Dermis microvascular lymphatic vessel endothelial cell (primary cell): ENCODE data around the gene IL23R. TPM values are rescaled to one million over a fixed set of nuclear protein-coding genes. Genes with fewer than 3 reads are reported as not detected.
"Not testable (repeated sequence)": the region's sequence is repeated elsewhere in the genome, so short reads cannot be mapped to it uniquely, and the experiment has no call there.

Experiments
- DNase-seq, 2 donors: peaks; one replicate each; pipeline versions ENCODE4 v3.0.0 to v3.0.0-alpha.2; 2010; ENCODE audit warnings: low read depth in 2 of 2
- total RNA-seq: library from RNA; depleted of rRNA; stranded (reverse); fragments of >200 nt; gene quantifications from 2 replicates; pipeline ENCODE4 v1.2.1, GENCODE V29; 2014

The IL23R gene
- not detected in 2 replicates for total RNA-seq

- no peak for DNase-seq
Observed at GRCh38 chr1:67166196-67166595, at the start of gene IL23R. Gene IL23R (plus strand): TSS chr1:67166454. CDS start chr1:67168121, 1,667 bp downstream.

- DNase-seq = no peak
Observed at GRCh38 chr1:67118191-67118590, 48.1 kb upstream of the IL23R start.

- no peak for DNase-seq
Observed at GRCh38 chr1:67118646-67119045, 47.6 kb upstream of the IL23R start.

- no peak for DNase-seq
Observed at GRCh38 chr1:67120855-67121619, 45.2 kb upstream of the IL23R start.

- no peak for DNase-seq
Observed at GRCh38 chr1:67124455-67124854, 41.8 kb upstream of the IL23R start.

GRCh38 chr1:67126111-67126746, 40.0 kb upstream of the IL23R start:
- DNase-seq = peak in 1 of 2 donors; percentile 11

GRCh38 chr1:67126974-67127373, 39.3 kb upstream of the IL23R start:
- DNase-seq = no peak

GRCh38 chr1:67130673-67131072, 35.6 kb upstream of the IL23R start:
- DNase-seq = no peak

GRCh38 chr1:67133177-67133576, 33.1 kb upstream of the IL23R start:
- no peak for DNase-seq

- DNase-seq = no peak
Observed at GRCh38 chr1:67134695-67135094, 31.6 kb upstream of the IL23R start, which contains the start of gene C1orf141. Gene C1orf141 (minus strand): TSS chr1:67134970. CDS start chr1:67127240, 7,730 bp downstream.

GRCh38 chr1:67135354-67135753, 30.9 kb upstream of the IL23R start:
- no peak for DNase-seq

GRCh38 chr1:67137307-67137753, 28.9 kb upstream of the IL23R start:
- DNase-seq = no peak

- DNase-seq = no peak
Observed at GRCh38 chr1:67138813-67139499, 27.3 kb upstream of the IL23R start.

GRCh38 chr1:67140460-67140859, 25.8 kb upstream of the IL23R start:
- no peak for DNase-seq

GRCh38 chr1:67141832-67142231, 24.4 kb upstream of the IL23R start:
- not testable (repeated sequence) for DNase-seq

- DNase-seq = no peak
Observed at GRCh38 chr1:67142931-67143330, 23.3 kb upstream of the IL23R start.

GRCh38 chr1:67143966-67144365, 22.3 kb upstream of the IL23R start:
- DNase-seq = no peak

- no peak for DNase-seq
Observed at GRCh38 chr1:67144696-67145095, 21.6 kb upstream of the IL23R start.

GRCh38 chr1:67146101-67146500, 20.2 kb upstream of the IL23R start:
- no peak for DNase-seq

- no peak for DNase-seq
Observed at GRCh38 chr1:67146539-67146938, 19.7 kb upstream of the IL23R start.

GRCh38 chr1:67147973-67148372, 18.3 kb upstream of the IL23R start:
- not testable (repeated sequence) for DNase-seq

GRCh38 chr1:67148516-67149178, 17.6 kb upstream of the IL23R start:
- DNase-seq = no peak
